ENCODE measurements around the gene VPS37D.

DNA sequence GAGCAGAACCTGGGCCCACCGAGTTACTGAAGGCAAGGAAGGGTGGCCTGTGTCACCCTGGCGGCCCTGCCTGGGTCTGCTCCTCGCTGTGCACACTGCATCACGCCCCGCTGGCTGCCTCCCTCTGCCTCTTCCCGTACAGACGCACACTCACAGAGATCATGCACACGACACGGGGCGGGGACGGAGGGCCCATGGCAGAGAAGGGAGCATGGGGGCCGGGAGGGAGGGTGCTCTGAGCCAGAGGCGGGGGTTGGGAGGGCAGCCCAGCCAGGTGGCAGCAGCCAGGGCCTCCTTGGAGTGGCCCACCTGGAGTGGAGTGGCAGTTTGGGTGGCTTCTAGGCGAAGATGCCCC lies 32.4 kb downstream of the VPS37D start:
- no peak for TF ChIP-seq POLR2A (IDR thresholded peaks at IDR 0.05; ENCODE audit: low read depth, low read length)
- TF ChIP-seq, protein P1, sequence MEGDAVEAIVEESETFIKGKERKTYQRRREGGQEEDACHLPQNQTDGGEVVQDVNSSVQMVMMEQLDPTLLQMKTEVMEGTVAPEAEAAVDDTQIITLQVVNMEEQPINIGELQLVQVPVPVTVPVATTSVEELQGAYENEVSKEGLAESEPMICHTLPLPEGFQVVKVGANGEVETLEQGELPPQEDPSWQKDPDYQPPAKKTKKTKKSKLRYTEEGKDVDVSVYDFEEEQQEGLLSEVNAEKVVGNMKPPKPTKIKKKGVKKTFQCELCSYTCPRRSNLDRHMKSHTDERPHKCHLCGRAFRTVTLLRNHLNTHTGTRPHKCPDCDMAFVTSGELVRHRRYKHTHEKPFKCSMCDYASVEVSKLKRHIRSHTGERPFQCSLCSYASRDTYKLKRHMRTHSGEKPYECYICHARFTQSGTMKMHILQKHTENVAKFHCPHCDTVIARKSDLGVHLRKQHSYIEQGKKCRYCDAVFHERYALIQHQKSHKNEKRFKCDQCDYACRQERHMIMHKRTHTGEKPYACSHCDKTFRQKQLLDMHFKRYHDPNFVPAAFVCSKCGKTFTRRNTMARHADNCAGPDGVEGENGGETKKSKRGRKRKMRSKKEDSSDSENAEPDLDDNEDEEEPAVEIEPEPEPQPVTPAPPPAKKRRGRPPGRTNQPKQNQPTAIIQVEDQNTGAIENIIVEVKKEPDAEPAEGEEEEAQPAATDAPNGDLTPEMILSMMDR (conservative IDR thresholded peaks at IDR 0.05; ENCODE audit: low read depth, low read length), result no peak
- TF ChIP-seq, protein P2, sequence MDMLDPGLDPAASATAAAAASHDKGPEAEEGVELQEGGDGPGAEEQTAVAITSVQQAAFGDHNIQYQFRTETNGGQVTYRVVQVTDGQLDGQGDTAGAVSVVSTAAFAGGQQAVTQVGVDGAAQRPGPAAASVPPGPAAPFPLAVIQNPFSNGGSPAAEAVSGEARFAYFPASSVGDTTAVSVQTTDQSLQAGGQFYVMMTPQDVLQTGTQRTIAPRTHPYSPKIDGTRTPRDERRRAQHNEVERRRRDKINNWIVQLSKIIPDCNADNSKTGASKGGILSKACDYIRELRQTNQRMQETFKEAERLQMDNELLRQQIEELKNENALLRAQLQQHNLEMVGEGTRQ (IDR thresholded peaks at IDR 0.05; ENCODE audit: low read depth, low read length), result no peak
- TF ChIP-seq RAD21 (IDR thresholded peaks at IDR 0.05; ENCODE audit: low read length), result no peak
- TF ChIP-seq NFE2L2 (IDR thresholded peaks at IDR 0.05; ENCODE audit: low read depth, low read length), result no peak
- no peak for TF ChIP-seq BHLHE40 (IDR thresholded peaks at IDR 0.05; ENCODE audit: low read depth, low read length)
- TF ChIP-seq RCOR1 (IDR thresholded peaks at IDR 0.05; ENCODE audit: insufficient replicate concordance, low read length), result no peak
- TF ChIP-seq, protein P3, sequence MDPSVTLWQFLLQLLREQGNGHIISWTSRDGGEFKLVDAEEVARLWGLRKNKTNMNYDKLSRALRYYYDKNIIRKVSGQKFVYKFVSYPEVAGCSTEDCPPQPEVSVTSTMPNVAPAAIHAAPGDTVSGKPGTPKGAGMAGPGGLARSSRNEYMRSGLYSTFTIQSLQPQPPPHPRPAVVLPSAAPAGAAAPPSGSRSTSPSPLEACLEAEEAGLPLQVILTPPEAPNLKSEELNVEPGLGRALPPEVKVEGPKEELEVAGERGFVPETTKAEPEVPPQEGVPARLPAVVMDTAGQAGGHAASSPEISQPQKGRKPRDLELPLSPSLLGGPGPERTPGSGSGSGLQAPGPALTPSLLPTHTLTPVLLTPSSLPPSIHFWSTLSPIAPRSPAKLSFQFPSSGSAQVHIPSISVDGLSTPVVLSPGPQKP (IDR thresholded peaks at IDR 0.05; ENCODE audit: borderline replicate concordance, low read depth, low read length), result no peak
- TF ChIP-seq MXI1 (IDR thresholded peaks at IDR 0.05; ENCODE audit: borderline replicate concordance, low read depth, low read length), result no peak
- no peak for TF ChIP-seq CEBPB (IDR thresholded peaks at IDR 0.05; ENCODE audit: low read depth, low read length)
- no peak for TF ChIP-seq FOS (IDR thresholded peaks at IDR 0.05; ENCODE audit: low read depth, low read length)
- no peak for TF ChIP-seq SMC3 (IDR thresholded peaks at IDR 0.05; ENCODE audit: low read depth, low read length)
- TF ChIP-seq CHD1 (IDR thresholded peaks at IDR 0.05; ENCODE audit: low read depth, low read length), result no peak
- TF ChIP-seq RFX5 (IDR thresholded peaks at IDR 0.05; ENCODE audit: low read depth, low read length), result no peak

Data from IMR-90 (cell line).